Liver (tissue), 9 donors: ENCODE results near the gene RNF151. TPM values are rescaled to one million over a fixed set of nuclear protein-coding genes. Genes with fewer than 3 reads are reported as not detected.

Experiments used
- DNase-seq: peaks from one replicate; pipeline ENCODE4 v3.0.0-alpha.2; 2017; ENCODE audit warnings: low spot score
- H3K27ac ChIP-seq, 2 donors: one replicate each; pipeline ENCODE4 v1.7.0; 2013; ENCODE audit warnings: inconsistent platforms in 2 of 2, low read length in 2 of 2, control low read depth in 1 of 2, low read depth in 1 of 2, mild to moderate bottlenecking in 1 of 2
- H3K27me3 ChIP-seq, 4 donors: one replicate each; pipeline versions ENCODE4 v1.6.1 to v1.7.0; 2013; ENCODE audit warnings: low read length in 3 of 4, inconsistent platforms in 1 of 4, mild to moderate bottlenecking in 1 of 4, moderate library complexity in 1 of 4; ENCODE audit not compliant: control insufficient read depth in 4 of 4, insufficient read depth in 4 of 4
- H3K36me3 ChIP-seq, 4 donors: one replicate each; pipeline versions ENCODE4 v1.6.1 to v1.7.0; 2013; ENCODE audit warnings: low read length in 3 of 4, mild to moderate bottlenecking in 3 of 4, low read depth in 1 of 4, moderate library complexity in 1 of 4; ENCODE audit not compliant: control insufficient read depth in 4 of 4, insufficient read depth in 3 of 4
- H3K4me1 ChIP-seq, 4 donors: one replicate each; pipeline versions ENCODE4 v1.6.1 to v1.7.0; 2013; ENCODE audit warnings: low read length in 3 of 4, mild to moderate bottlenecking in 3 of 4, moderate library complexity in 1 of 4; ENCODE audit not compliant: control insufficient read depth in 4 of 4, insufficient read depth in 4 of 4
- H3K4me3 ChIP-seq, 3 donors: one replicate each; pipeline versions ENCODE4 v1.6.1 to v1.7.0; 2013; ENCODE audit warnings: low read length in 3 of 3, control low read depth in 1 of 3, low read depth in 1 of 3, mild to moderate bottlenecking in 1 of 3
- H3K9ac ChIP-seq, 2 donors: one replicate each; pipeline ENCODE4 v1.7.0; 2013; ENCODE audit warnings: low read length in 2 of 2, mild to moderate bottlenecking in 2 of 2, moderate library complexity in 2 of 2, control low read depth in 1 of 2, low read depth in 1 of 2
- H3K9me3 ChIP-seq, 4 donors: one replicate each; pipeline versions ENCODE4 v1.6.1 to v1.7.0; 2013; ENCODE audit warnings: low read length in 3 of 4; ENCODE audit not compliant: control insufficient read depth in 4 of 4
- ATF3 ChIP-seq: IDR thresholded peaks from 2 replicates; pipeline ENCODE4 v1.6.1; 2016; ENCODE audit warnings: antibody characterized with exemption
- CTCF ChIP-seq: fragments of 150-350 bp; IDR thresholded peaks from 2 replicates; pipeline ENCODE4 v1.5.1; 2017; ENCODE audit warnings: improper control_type of control experiment, low read depth, low read length; ENCODE audit not compliant: missing input control
- EGR1 ChIP-seq, 2 donors: IDR thresholded peaks; 2 replicates each; pipeline ENCODE4 v1.6.1; 2016 to 2018; ENCODE audit warnings: antibody characterized with exemption in 2 of 2, low read depth in 2 of 2
- GABPA ChIP-seq, 2 donors: IDR thresholded peaks in 1 of 2; conservative IDR thresholded peaks in 1 of 2; 2 replicates each; pipeline ENCODE4 v1.6.1; 2016; ENCODE audit warnings: antibody characterized with exemption in 2 of 2, mild to moderate bottlenecking in 1 of 2, moderate library complexity in 1 of 2
- HNF4A ChIP-seq, 2 donors: conservative IDR thresholded peaks; 2 replicates each; pipeline ENCODE4 v1.6.1; 2016; ENCODE audit warnings: antibody characterized with exemption in 2 of 2, mild to moderate bottlenecking in 2 of 2
- HNF4G ChIP-seq: IDR thresholded peaks from 2 replicates; pipeline ENCODE4 v1.6.1; 2016; ENCODE audit warnings: antibody characterized with exemption
- JUND ChIP-seq, 2 donors: IDR thresholded peaks; 2 replicates each; pipeline ENCODE4 v1.6.1; 2016; ENCODE audit warnings: antibody characterized with exemption in 2 of 2
- MAX ChIP-seq: IDR thresholded peaks from 2 replicates; pipeline ENCODE4 v1.6.1; 2016; ENCODE audit warnings: antibody characterized with exemption
- NR2F2 ChIP-seq: IDR thresholded peaks from 2 replicates; pipeline ENCODE4 v1.6.1; 2016; ENCODE audit warnings: antibody characterized with exemption
- RAD21 ChIP-seq, 2 donors: IDR thresholded peaks; 2 replicates each; pipeline ENCODE4 v1.6.1; 2016; ENCODE audit warnings: antibody characterized with exemption in 2 of 2, mild to moderate bottlenecking in 2 of 2
- REST ChIP-seq: IDR thresholded peaks from 2 replicates; pipeline ENCODE4 v1.6.1; 2016; ENCODE audit warnings: antibody characterized with exemption, mild to moderate bottlenecking
- SP1 ChIP-seq: IDR thresholded peaks from 2 replicates; pipeline ENCODE4 v1.6.1; 2018; ENCODE audit warnings: antibody characterized with exemption, mild to moderate bottlenecking
- TAF1 ChIP-seq: conservative IDR thresholded peaks from 2 replicates; pipeline ENCODE4 v1.6.1; 2016; ENCODE audit warnings: antibody characterized with exemption, mild to moderate bottlenecking
- YY1 ChIP-seq: IDR thresholded peaks from 2 replicates; pipeline ENCODE4 v1.6.1; 2016; ENCODE audit warnings: antibody characterized with exemption, mild to moderate bottlenecking
- ZBTB33 ChIP-seq: IDR thresholded peaks from 2 replicates; pipeline ENCODE4 v1.6.1; 2016; ENCODE audit warnings: antibody characterized with exemption
- WGBS: extraction: QIAGEN DNeasy Blood & Tissue Kit; methylation state at CpG from one replicate; pipeline ENCODE4 v1.1.7; 2013; 5-methylcytosine and 5-hydroxymethylcytosine counted together
- polyA plus RNA-seq, 2 donors: library from polyadenylated mRNA; stranded (reverse) in 1 of 2; unstranded in 1 of 2; fragments of 200-250 nt in 1 of 2; fragments of >200 nt in 1 of 2; fragmentation: Nextera tagmentation in 1 of 2; extraction: Ambion mirVana in 1 of 2; gene quantifications; one replicate each; pipeline versions ENCODE4 v1.2.1 to v1.2.3, GENCODE V29; 2013 to 2015
- total RNA-seq, 2 donors: library from RNA; depleted of rRNA; stranded (reverse); fragments of >200 nt; gene quantifications; one replicate each; pipeline ENCODE4 v1.2.3, GENCODE V29; 2014
- donor health status: healthy.
- donor health status: healthy.
- donor health status: healthy.
- donor health status: healthy.
- donor health status: healthy.

RNF151 gene
- total and polyA plus RNA-seq, 4 donors, result not detected

GRCh38 chr16:1929578-1930337, 36.9 kb upstream of the RNF151 start:
- Histone ChIP-seq H3K27me3 (no peaks in the 10 kb centered on the region), H3K4me1 (peaks cover 0 to 26% (median 13%) of the 10 kb centered on the region in 4 donors), H3K9me3 (no peaks in the 10 kb centered on the region), H3K9ac (peak overlapping the region in 1 of 2 donors; percentile 47), H3K4me3 (peak overlapping the region in 1 of 3 donors; percentile 78), H3K36me3 (no peaks in the 10 kb centered on the region), H3K27ac (no peak overlapping the region)
- WGBS, result 16% methylated on average over 70 of the region's 70 CpGs
- peak; percentile 95 for DNase-seq
- TF ChIP-seq ATF3 (no peak), JUND (IDR thresholded peaks at IDR 0.05) (no peak), CTCF (peak; percentile 99), SP1 (no peak), GABPA (IDR thresholded peaks at IDR 0.05 in 1 of 2, conservative IDR thresholded peaks at IDR 0.05 in 1 of 2) (no peak), EGR1 (IDR thresholded peaks at IDR 0.05; ENCODE audit: low read depth in 2 of 2) (no peak), NR2F2 (no peak), HNF4G (no peak), HNF4A (conservative IDR thresholded peaks at IDR 0.05) (no peak), MAX (no peak), REST (no peak), YY1 (no peak), TAF1 (no peak), RAD21 (IDR thresholded peaks at IDR 0.05) (peak; percentile 50 to 79), ZBTB33 (no peak)
